ENCODE data around the gene CMBL.

Gene CMBL

DNA sequence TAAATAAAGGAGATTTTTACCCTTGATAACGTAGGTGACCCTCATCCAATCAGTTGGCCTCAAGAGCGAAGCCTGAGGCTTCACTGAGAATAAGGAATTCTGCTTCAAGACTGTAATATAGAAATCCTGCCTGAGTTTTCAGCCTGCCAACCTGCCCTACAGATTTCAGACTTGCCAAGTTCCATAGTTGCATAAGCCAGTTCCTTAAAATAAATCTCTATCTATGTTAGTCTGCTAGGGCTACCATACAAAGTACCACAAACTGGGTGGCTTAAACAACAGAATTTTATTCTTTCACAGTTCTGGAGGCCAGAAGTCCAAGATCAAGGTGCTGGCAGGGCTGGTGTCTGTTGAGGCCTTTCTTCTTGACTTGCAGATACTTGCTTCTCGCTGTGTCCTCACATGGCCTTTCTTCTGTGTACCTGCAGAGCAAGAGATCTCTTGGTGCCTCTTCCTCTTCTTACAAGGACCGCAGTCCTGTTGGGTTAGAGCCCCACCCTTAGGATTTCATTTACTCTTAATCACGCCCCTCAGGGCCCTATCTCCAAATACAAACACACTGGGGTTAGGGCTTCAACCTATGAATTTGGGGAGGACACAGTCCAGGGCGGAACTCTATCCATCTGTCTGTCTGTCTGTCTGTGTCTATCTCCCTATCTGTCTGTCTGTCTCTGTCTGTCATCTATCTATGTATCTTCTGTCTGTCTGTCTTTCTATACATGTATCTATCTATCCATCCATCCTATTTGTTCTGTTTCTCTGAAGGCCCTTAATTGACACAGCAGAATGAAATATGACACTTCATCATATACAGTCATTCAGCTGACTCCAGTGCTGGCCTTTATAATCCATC, 17.0 kb upstream of the CMBL start:
- no peak overlapping the region for H3K4me3 ChIP-seq (ENCODE audit: low read depth, low read length)
- TF ChIP-seq, protein P1, sequence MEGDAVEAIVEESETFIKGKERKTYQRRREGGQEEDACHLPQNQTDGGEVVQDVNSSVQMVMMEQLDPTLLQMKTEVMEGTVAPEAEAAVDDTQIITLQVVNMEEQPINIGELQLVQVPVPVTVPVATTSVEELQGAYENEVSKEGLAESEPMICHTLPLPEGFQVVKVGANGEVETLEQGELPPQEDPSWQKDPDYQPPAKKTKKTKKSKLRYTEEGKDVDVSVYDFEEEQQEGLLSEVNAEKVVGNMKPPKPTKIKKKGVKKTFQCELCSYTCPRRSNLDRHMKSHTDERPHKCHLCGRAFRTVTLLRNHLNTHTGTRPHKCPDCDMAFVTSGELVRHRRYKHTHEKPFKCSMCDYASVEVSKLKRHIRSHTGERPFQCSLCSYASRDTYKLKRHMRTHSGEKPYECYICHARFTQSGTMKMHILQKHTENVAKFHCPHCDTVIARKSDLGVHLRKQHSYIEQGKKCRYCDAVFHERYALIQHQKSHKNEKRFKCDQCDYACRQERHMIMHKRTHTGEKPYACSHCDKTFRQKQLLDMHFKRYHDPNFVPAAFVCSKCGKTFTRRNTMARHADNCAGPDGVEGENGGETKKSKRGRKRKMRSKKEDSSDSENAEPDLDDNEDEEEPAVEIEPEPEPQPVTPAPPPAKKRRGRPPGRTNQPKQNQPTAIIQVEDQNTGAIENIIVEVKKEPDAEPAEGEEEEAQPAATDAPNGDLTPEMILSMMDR (IDR thresholded peaks at IDR 0.05; ENCODE audit: low read depth, low read length) = no peak
- in situ Hi-C loops (cut with HindIII; ENCODE audit: low sequenced_read_pairs) = no loop called here
- DNase-seq (ENCODE audit: low read depth, low spot score) = no peak

DNA sequence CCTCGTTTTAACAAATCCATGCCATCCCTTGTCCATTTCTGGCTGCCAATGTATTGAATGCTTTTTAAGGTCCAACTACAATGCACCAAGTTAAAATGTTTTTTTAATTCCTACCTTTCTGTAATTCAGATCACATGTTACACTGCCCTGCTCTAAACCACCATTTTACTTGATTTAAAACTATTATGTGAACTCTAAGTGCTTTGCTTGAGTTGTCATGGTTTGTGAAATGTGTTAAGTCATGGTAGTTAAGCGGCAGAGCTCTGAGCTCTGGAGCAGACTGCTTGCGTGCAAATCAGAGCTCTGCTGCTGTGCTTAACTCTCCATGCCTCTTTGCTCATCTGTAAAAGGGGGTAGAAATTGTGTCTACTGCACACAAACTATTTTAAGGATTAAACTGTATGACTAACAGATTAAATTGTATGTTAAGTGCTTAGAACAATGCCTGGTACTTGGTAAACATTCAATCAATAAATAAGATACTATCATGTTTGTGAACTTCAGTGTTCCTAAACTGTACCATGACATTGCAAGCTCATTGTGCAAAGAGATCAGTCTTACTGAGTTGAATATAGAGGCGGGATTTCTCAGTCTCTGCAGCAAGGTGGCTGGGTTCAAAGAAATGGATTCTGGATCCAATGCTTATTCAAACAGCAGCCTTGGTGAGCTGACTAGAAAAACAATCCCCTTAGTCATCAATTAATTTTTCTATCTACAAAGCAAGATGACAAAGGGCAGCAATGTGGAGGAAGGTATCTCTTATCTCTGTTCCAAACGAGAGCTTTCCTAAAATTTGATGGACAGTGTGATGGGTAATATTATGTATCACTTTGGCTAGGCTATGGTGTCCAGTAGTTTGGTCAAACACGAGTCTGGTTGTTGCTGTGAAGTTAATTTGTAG, 16.1 kb upstream of the CMBL start:
- peak; percentile 50 for DNase-seq (ENCODE audit: low read depth, low spot score)
- TF ChIP-seq, protein P1 (IDR thresholded peaks at IDR 0.05; ENCODE audit: low read depth, low read length) = no peak
- in situ Hi-C loops (cut with HindIII; ENCODE audit: low sequenced_read_pairs) = no loop called here
- no peak overlapping the region for H3K4me3 ChIP-seq (ENCODE audit: low read depth, low read length)

- no peak for DNase-seq (ENCODE audit: low read depth, low spot score)
- no peak overlapping the region for H3K4me3 ChIP-seq (ENCODE audit: low read depth, low read length)
- in situ Hi-C loops (cut with HindIII; ENCODE audit: low sequenced_read_pairs) = no loop called here
- TF ChIP-seq, protein P1 (IDR thresholded peaks at IDR 0.05; ENCODE audit: low read depth, low read length) = no peak
Measured at GRCh38 chr5:10321882-10322281, 14.2 kb upstream of the CMBL start.

- in situ Hi-C loops (cut with HindIII; ENCODE audit: low sequenced_read_pairs) = no loop called here
- DNase-seq (ENCODE audit: low read depth, low spot score) = no peak
- no peak overlapping the region for H3K4me3 ChIP-seq (ENCODE audit: low read depth, low read length)
- TF ChIP-seq, protein P1 (IDR thresholded peaks at IDR 0.05; ENCODE audit: low read depth, low read length) = no peak
Measured at GRCh38 chr5:10320793-10321192, 13.1 kb upstream of the CMBL start.

GRCh38 chr5:10319202-10319851, 11.6 kb upstream of the CMBL start:
- in situ Hi-C loops (cut with HindIII; ENCODE audit: low sequenced_read_pairs) = no loop called here
- peak; percentile 19 for DNase-seq (ENCODE audit: low read depth, low spot score)
- H3K4me3 ChIP-seq (ENCODE audit: low read depth, low read length) = no peak overlapping the region
- TF ChIP-seq, protein P1 (IDR thresholded peaks at IDR 0.05; ENCODE audit: low read depth, low read length) = no peak

Data from astrocyte of the spinal cord (primary cell).